HG03432 (cell line): ENCODE measurements around the gene HAVCR1.

ENCODE experiments used
- ATAC-seq: cut with Tn5 transposase; IDR thresholded peaks from one replicate; pipeline ENCODE4 v1.9.1; 2021; ENCODE audit warnings: mild to moderate bottlenecking, moderate library complexity; ENCODE audit not compliant: unreplicated experiment

HAVCR1 gene

GRCh38 chr5:157004893-157005551, 53.9 kb downstream of the HAVCR1 start:
- ATAC-seq = peak; percentile 63

GRCh38 chr5:156991714-156992113, 67.2 kb downstream of the HAVCR1 start:
- no peak for ATAC-seq

GRCh38 chr5:156984064-156984463, 74.9 kb downstream of the HAVCR1 start:
- ATAC-seq = no peak

- ATAC-seq = no peak
Observed at GRCh38 chr5:156981481-156981880, 77.4 kb downstream of the HAVCR1 start.
